Measurements from ENCODE around the gene KIF24. TPM values are rescaled to one million over a fixed set of nuclear protein-coding genes. Genes with fewer than 3 reads are reported as not detected.
"Not testable (repeated sequence)": the region's sequence is repeated elsewhere in the genome, so short reads cannot be mapped to it uniquely, and the experiment has no call there.

The KIF24 gene
- total RNA-seq, 1 experiment from 2014 or later, result 5.8 TPM

- H3K9me3 ChIP-seq (ENCODE audit: control insufficient read depth in 1 of 2, insufficient read depth in 1 of 2, low read depth in 1 of 2, low read length in 2 of 2); ATAC-seq; DNase-seq (ENCODE audit: low read depth, low spot score); H3K27ac ChIP-seq (ENCODE audit: low read depth, low read length); intact Hi-C loops (cut with micrococcal nuclease); H3K4me3 ChIP-seq (replicated peaks in 1 of 2; ENCODE audit: low read depth in 1 of 2, low read length in 2 of 2); H2AFZ ChIP-seq (ENCODE audit: low read depth, low read length, poor library complexity, severe bottlenecking); H3K36me3 ChIP-seq (ENCODE audit: control insufficient read depth in 1 of 2, insufficient read depth in 2 of 2, low read length in 2 of 2); H3K27me3 ChIP-seq (ENCODE audit: insufficient read depth, low read length); RAD21 ChIA-PET (ENCODE audit: low non-redundant PET in 1 of 2, low total read pairs in 2 of 2, uncharacterized antibody in 2 of 2, unreplicated experiment in 2 of 2); H3K9me2 ChIP-seq (ENCODE audit: insufficient read depth); H4K20me1 ChIP-seq (ENCODE audit: insufficient read depth); H3K9ac ChIP-seq (ENCODE audit: low read length); CTCF ChIA-PET; BruUV-seq (replicated peaks); H3K4me2 ChIP-seq (ENCODE audit: low read length); POLR2A ChIA-PET; H3K4me1 ChIP-seq (ENCODE audit: control insufficient read depth in 1 of 2, insufficient read depth in 2 of 2, low read length in 2 of 2); H3K79me2 ChIP-seq (ENCODE audit: insufficient read depth, low read length): not testable (repeated sequence)
Observed at GRCh38 chr9:34308316-34308715, 20.8 kb downstream of the KIF24 start.

GRCh38 chr9:34301064-34301463 lies 28.0 kb downstream of the KIF24 start:
- H3K27me3 ChIP-seq (ENCODE audit: insufficient read depth, low read length); H3K9me3 ChIP-seq (ENCODE audit: control insufficient read depth in 1 of 2, insufficient read depth in 1 of 2, low read depth in 1 of 2, low read length in 2 of 2); H2AFZ ChIP-seq (ENCODE audit: low read depth, low read length, poor library complexity, severe bottlenecking); DNase-seq (ENCODE audit: low read depth, low spot score); H3K36me3 ChIP-seq (ENCODE audit: control insufficient read depth in 1 of 2, insufficient read depth in 2 of 2, low read length in 2 of 2); H4K20me1 ChIP-seq (ENCODE audit: insufficient read depth); H3K9me2 ChIP-seq (ENCODE audit: insufficient read depth); CTCF ChIA-PET; H3K4me2 ChIP-seq (ENCODE audit: low read length); POLR2A ChIA-PET; BruUV-seq (replicated peaks); H3K79me2 ChIP-seq (ENCODE audit: insufficient read depth, low read length); H3K9ac ChIP-seq (ENCODE audit: low read length); RAD21 ChIA-PET (ENCODE audit: low non-redundant PET in 1 of 2, low total read pairs in 2 of 2, uncharacterized antibody in 2 of 2, unreplicated experiment in 2 of 2); H3K27ac ChIP-seq (ENCODE audit: low read depth, low read length); H3K4me1 ChIP-seq (ENCODE audit: control insufficient read depth in 1 of 2, insufficient read depth in 2 of 2, low read length in 2 of 2); H3K4me3 ChIP-seq (replicated peaks in 1 of 2; ENCODE audit: low read depth in 1 of 2, low read length in 2 of 2); intact Hi-C loops (cut with micrococcal nuclease); ATAC-seq: not testable (repeated sequence)

- no peak overlapping the region for H3K9ac ChIP-seq (ENCODE audit: low read length)
- H3K4me1 ChIP-seq (ENCODE audit: control insufficient read depth in 1 of 2, insufficient read depth in 2 of 2, low read length in 2 of 2), result no peaks in the 10 kb centered on the region
- H2AFZ ChIP-seq (ENCODE audit: low read depth, low read length, poor library complexity, severe bottlenecking), result no peak overlapping the region
- RAD21 ChIA-PET (ENCODE audit: low non-redundant PET in 1 of 2, low total read pairs in 2 of 2, uncharacterized antibody in 2 of 2, unreplicated experiment in 2 of 2), result no interaction called here
- intact Hi-C loops (cut with micrococcal nuclease), result no loop called here
- H4K20me1 ChIP-seq (ENCODE audit: insufficient read depth), result no peaks in the 10 kb centered on the region
- BruUV-seq (replicated peaks), result no TSS peak
- H3K36me3 ChIP-seq (ENCODE audit: control insufficient read depth in 1 of 2, insufficient read depth in 2 of 2, low read length in 2 of 2), result no peaks in the 10 kb centered on the region
- no peak overlapping the region for H3K27ac ChIP-seq (ENCODE audit: low read depth, low read length)
- ATAC-seq (no peak), DNase-seq (ENCODE audit: low read depth, low spot score) (no peak)
- CTCF ChIA-PET, result no interaction called here
- H3K9me3 ChIP-seq (ENCODE audit: control insufficient read depth in 1 of 2, insufficient read depth in 1 of 2, low read depth in 1 of 2, low read length in 2 of 2), result no peaks in the 10 kb centered on the region
- no peak overlapping the region for H3K4me3 ChIP-seq (replicated peaks in 1 of 2; ENCODE audit: low read depth in 1 of 2, low read length in 2 of 2)
- H3K4me2 ChIP-seq (ENCODE audit: low read length), result no peak overlapping the region
- H3K79me2 ChIP-seq (ENCODE audit: insufficient read depth, low read length), result no peaks in the 10 kb centered on the region
- no peaks in the 10 kb centered on the region for H3K27me3 ChIP-seq (ENCODE audit: insufficient read depth, low read length)
- POLR2A ChIA-PET, result no interaction called here
- no peaks in the 10 kb centered on the region for H3K9me2 ChIP-seq (ENCODE audit: insufficient read depth)
- TF ChIP-seq REST (IDR thresholded peaks at IDR 0.05; ENCODE audit: low read depth), result no peak
- TF ChIP-seq TCF7L2 (IDR thresholded peaks at IDR 0.05; ENCODE audit: borderline replicate concordance, extremely low read depth, insufficient read depth, insufficient read length), result no peak
- TF ChIP-seq MAX (IDR thresholded peaks at IDR 0.05), result no peak
- TF ChIP-seq ZNF274 (IDR thresholded peaks at IDR 0.05; ENCODE audit: low read depth, low read length), result no peak
- no peak for TF ChIP-seq RAD21 (IDR thresholded peaks at IDR 0.05; ENCODE audit: low read depth)
- TF ChIP-seq ATF3 (IDR thresholded peaks at IDR 0.05), result no peak
- no peak for TF ChIP-seq ZBTB33 (IDR thresholded peaks at IDR 0.05; ENCODE audit: extremely low read depth, insufficient replicate concordance, low read length)
Observed at GRCh38 chr9:34292552-34292951, 36.5 kb downstream of the KIF24 start.

Measured in HCT116 (cell line).